HG02943 (cell line): Measurements from ENCODE around the gene ABCF3.
A peak's percentile ranks its signal among the peaks of the same experiment; 100 is the strongest.

ENCODE experiments used
- ATAC-seq: cut with Tn5 transposase; IDR thresholded peaks from one replicate; pipeline ENCODE4 v1.9.1; 2021; ENCODE audit warnings: mild to moderate bottlenecking, low read depth, moderate library complexity; ENCODE audit not compliant: unreplicated experiment

ABCF3 gene

DNA sequence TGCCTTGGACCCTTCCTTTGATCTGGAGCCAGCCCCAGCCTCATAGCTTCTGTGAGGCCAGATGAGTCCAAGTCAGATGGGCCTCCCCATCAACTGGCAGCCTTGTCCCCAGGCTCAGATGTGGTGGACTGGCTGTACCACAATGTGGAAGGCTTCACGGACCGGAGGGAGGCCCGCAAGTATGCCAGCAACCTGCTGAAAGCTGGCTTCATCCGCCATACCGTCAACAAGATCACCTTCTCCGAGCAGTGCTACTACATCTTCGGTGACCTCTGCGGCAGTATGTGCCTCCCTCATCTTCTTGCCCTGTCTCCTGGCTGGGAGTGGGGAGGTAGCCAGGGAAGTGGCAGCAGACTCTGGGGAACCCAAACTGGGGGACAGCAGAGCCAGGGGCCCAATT, 18.2 kb upstream of the ABCF3 start:
- no peak for ATAC-seq

- ATAC-seq, result no peak
Measured at GRCh38 chr3:184168363-184169120, 17.5 kb upstream of the ABCF3 start.

DNA sequence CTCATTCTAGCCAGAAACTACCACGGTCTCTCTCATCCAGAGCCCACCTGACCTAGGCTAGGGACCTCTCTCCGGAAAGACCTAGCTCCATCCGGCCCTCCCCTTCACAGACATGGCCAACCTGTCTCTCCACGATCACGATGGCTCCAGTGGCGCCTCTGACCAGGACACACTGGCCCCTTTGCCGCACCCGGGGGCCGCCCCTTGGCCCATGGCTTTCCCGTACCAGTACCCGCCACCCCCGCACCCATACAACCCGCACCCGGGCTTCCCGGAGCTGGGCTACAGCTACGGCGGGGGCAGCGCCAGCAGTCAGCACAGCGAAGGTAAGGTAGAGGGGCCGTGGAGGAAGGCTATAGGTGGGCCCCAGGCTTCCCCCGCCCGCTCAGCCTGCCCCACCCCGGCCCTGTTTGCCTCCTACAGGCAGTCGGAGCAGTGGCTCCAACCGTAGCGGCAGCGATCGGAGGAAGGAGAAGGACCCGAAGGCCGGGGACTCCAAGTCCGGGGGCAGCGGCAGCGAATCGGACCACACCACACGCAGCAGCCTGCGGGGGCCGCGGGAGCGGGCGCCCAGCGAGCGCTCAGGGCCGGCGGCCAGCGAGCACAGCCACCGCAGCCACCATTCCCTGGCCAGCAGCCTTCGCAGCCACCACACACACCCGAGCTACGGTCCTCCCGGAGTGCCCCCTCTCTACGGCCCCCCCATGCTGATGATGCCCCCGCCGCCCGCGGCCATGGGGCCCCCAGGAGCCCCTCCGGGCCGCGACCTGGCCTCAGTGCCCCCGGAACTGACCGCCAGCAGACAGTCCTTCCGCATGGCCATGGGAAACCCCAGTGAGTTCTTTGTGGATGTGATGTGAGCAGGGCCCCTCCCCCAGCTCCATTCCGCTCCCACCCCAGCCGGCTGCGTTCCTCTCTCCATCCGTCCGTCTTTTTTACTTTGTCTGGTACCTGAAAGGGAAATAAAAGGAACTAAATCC, 15.8 kb upstream of the ABCF3 start:
- ATAC-seq, result no peak

DNA sequence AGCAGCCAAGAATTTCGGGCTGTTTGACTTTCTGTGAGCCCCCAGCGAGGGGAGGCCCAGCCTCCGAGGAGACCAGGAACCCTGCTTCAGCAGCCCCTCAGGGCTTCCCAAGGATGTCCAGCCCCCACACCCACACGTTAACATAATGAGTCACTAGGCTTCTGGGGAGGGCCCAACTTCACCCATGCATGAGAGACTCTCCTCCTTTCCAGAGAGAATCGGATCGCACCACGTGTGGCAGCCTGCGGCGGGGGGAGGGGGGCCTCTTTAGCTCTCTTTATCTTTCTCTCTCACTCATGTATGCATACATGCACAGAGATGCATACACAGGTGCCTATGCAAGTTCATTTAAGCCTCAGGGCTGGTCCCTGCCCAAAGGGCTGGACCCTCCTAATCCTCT, 14.4 kb upstream of the ABCF3 start:
- no peak for ATAC-seq

GRCh38 chr3:184172681-184173373, 13.2 kb upstream of the ABCF3 start:
- ATAC-seq, result no peak

- ATAC-seq, result no peak
Measured at GRCh38 chr3:184173374-184173722, 12.7 kb upstream of the ABCF3 start.

DNA sequence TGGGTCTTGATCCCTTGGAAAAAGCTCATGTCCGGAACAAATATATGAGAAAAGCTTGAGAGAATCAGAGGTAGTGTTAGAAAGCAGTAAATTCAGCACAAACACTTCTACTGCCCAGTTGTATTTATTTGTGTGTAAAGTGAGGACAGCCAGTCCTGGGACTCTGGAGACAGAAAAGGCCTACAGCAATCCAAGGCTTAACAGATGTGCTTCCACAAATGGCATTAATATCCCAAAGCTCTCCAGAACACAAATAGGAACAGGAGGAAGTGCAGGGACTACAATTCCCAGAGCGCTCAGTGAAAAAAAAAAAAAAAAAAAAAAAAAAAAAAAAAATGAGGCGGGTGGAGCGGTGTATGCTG, 11.7 kb upstream of the ABCF3 start:
- ATAC-seq, result no peak

- peak; percentile 93 for ATAC-seq
Measured at GRCh38 chr3:184174646-184175492, 11.1 kb upstream of the ABCF3 start, which contains the start of gene AP2M1. Gene AP2M1 (plus strand): TSS chr3:184174855. CDS start chr3:184176994, 2,139 bp downstream.

DNA sequence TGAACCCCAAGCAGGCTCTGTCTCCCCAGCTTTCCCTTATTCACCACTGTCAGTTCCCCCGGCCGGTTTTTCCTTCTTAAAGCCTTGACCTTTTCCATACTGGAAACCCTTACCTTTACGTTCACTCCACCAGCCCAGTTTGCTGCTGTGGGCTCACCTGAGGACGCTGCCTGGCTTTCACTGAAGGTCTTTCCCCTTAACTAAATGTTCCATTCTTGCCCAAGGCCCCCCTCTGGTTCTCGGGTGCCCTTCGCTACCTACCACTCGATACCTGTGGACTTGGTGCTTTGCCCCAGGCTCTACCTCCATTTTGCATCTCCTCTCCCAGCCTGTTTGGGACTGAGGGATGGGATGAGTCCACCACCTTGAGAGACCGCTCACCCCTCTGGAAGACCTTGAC, 10.5 kb upstream of the ABCF3 start:
- ATAC-seq, result no peak

DNA sequence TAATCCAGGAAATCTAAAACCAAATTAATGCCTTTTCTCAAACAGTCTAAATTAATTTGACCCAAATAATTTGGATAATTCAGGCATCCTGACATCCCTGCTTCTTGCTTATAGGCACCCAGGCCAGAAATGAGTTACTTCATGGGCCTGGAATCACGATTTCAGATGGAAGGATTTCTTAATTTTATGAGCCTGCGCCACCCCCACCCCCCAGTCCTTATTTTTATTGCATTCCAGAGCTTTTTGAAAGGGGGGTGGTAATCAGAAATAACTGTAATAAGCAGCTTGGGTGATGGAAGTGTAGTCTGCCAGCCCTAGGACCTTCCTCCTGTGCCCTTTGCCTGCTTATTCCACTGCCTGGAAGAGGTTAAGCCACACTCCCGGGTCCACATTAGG, 10.0 kb upstream of the ABCF3 start:
- ATAC-seq, result no peak

DNA sequence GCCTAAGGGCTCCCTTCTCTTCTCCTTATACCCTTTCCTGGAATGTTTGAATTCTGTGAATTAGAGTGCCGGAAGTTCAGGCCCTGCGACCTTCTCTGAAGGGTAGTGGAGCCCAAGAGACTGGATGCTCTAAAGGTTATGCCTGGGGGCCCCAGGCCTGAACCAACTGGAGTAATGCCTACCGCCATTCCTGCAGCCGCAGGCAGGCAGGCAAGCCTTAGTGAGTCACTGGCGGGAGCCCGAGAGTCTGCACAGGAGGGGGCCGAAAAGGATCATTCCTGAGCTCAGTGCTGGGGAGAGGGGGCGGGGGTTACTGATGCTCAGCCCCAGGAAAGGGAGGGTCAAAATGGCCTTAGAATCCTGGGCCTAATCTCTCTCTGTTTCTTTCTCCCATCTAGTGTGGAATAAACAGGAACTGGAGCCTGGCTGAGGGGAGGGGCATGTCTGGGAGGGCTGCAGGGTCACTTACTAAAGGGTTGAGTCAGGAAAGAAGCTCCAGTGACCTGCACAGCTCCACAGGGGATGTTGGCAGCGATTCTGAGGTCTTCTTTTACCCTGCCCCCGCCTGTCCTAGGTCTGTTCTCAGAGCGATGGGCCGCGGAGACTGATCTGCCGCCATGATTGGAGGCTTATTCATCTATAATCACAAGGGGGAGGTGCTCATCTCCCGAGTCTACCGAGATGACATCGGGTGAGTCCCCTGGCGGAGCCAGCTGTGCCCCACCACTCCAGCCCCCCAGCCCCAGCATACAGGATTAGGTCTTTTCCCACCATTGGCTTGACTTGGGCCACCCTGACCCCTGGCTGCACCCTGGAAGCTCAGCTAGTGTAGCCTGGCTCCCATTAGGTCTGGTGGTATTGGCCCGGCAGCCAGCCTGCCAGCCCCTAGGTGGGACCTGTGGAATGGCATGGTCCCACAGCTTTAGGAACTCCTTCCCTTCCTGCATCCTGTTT, 9.3 kb upstream of the ABCF3 start:
- no peak for ATAC-seq

DNA sequence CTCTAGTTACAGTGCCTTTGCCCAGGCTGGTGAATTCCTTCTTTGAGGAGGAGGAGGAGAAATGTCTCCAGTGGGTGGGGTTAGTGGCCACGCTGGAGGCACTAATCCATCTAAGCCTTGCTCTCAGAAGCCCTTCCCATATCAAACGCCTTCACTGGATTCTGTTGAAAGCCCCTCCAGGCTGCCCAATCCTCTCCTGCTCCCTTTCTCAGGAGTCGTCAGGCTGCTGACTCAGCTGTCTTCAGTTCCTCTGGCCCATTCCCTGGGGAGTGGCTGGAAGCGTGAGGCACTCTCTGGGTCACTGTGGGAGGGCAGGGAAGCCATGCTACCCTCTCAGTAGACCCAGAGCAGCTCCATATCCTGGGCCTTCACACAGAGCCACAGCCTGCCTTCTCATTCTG, 8.7 kb upstream of the ABCF3 start:
- no peak for ATAC-seq

GRCh38 chr3:184177767-184178306, 8.2 kb upstream of the ABCF3 start:
- no peak for ATAC-seq

GRCh38 chr3:184178521-184179138, 7.4 kb upstream of the ABCF3 start:
- ATAC-seq, result no peak

DNA sequence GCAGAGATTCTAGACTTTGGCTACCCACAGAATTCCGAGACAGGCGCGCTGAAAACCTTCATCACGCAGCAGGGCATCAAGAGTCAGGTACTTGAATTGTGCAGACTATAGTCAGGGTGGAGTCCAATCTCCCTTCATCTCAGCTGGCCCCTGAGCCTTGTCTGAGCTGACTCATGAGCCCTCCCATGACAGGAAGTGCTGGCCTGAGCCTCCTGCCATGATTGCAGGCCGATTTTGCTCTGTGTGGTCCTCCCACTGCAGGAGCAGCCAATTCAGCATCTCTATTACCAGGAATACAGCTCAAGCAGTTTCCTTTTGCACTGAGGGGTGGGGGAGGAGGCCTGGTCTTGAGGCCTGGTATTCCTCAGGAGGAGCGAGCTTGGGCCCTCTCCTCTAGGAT, 5.8 kb upstream of the ABCF3 start:
- ATAC-seq, result no peak

DNA sequence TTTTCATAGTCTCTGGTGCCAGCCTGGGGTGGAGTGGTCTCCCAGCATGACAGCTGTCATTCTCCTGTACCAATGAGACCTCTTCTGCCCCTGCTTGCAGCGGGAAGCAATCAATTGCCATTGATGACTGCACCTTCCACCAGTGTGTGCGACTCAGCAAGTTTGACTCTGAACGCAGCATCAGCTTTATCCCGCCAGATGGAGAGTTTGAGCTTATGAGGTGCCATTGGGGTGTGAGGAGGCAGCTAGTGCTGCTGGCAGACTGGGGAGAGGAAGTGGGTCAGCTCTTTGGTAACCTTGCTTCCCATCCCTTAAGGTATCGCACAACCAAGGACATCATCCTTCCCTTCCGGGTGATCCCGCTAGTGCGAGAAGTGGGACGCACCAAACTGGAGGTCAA, 4.4 kb upstream of the ABCF3 start:
- no peak for ATAC-seq

DNA sequence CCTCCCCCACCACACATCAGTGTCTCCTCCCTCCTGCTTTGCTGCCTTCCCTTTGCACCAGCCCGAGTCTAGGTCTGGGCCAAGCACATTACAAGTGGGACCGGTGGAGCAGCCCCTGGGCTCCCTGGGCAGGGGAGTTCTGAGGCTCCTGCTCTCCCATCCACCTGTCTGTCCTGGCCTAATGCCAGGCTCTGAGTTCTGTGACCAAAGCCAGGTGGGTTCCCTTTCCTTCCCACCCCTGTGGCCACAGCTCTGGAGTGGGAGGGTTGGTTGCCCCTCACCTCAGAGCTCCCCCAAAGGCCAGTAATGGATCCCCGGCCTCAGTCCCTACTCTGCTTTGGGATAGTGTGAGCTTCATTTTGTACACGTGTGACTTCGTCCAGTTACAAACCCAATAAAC, 2.3 kb upstream of the ABCF3 start:
- no peak for ATAC-seq

DNA sequence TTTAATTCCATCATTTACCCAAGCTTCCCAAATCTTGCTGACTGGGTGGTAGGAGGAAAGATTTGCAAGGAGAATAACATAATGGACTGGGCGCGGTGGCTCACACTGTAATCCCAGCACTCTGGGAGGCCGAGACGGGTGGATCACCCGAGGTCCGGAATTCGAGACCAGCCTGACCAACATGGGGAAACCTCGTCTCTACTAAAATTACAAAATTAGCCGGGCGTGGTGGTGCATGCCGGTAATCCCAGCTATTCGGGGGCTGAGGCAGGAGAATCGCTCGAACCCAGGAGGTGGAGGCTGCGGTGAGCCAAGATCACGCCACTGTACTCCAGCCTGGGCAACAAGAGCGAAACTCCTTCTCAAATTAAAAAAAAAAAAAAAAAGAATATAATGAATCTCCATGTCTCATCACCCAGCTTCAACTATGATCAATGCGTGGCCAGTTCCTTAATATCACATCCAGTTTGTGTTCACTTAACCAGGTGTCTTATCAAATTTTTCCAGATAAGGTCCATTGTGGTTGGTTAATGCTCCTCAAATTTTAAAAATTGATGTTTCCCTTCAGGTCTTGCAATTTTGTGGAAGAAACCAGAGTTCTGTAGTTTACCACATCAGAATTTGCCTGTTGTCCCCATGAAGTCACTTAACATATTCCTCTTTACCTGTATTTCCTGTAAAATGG, 1.3 kb upstream of the ABCF3 start:
- no peak for ATAC-seq
